Activated CD4-positive, alpha-beta T cell treated with anti-CD3 and anti-CD28 coated beads for 1 hour (primary cell): ENCODE results near the gene RASL10A.
"Not testable (repeated sequence)": the region's sequence is repeated elsewhere in the genome, so short reads cannot be mapped to it uniquely, and the experiment has no call there.

ENCODE experiments used
- DNase-seq: peaks from one replicate; pipeline ENCODE4 v3.0.0-alpha.2; 2020

Gene RASL10A, protein sequence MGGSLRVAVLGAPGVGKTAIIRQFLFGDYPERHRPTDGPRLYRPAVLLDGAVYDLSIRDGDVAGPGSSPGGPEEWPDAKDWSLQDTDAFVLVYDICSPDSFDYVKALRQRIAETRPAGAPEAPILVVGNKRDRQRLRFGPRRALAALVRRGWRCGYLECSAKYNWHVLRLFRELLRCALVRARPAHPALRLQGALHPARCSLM

DNA sequence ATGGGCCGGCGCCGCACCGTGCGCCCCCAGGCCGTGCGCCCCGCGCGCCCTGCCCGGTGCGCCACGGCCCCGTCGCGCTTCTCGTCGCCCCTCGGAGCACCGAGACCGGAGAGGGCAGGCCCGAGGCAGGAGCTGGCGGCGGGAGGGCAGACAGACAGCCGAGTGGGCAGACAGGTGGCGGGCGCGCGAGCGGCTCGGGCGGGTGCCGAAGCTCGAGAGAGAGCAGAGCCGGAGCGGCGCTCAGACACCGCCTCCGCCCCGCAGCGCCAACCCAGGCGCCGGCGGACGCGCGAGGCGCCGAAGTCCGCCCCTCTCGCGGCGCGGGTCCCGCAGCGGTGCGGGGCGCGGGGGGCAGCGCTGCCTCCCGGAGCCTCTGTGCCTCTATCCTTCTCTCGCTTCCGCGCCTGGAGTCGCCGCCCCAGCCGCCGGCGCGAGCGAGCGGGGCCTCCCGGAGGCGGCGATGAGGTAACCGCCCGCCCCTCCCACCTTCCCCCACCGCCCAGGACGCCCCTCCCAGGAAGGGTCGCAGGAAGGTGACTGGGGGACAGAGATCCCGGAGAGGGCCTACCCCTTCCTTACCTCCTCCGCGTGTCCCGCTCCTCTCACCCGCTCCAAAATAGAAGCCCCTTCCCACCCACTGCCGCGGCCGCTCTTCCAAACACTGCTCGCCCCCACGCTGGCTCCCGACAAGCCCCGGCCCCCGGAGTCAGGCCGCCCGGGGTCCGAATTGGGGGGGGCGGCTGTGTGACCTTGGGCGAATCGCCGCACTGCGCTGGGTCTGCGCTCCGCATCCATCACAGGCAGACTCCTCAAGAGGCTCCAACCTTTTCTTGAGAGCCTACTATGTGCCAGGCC, at the start of gene RASL10A:
Gene RASL10A, minus strand, starts transcription at position 412 of the 855 bp plus-strand sequence. CDS start 451 bp downstream, outside the sequence.
- no peak for DNase-seq

- no peak for DNase-seq
Observed at GRCh38 chr22:29359469-29359868, 44.0 kb upstream of the RASL10A start.

DNA sequence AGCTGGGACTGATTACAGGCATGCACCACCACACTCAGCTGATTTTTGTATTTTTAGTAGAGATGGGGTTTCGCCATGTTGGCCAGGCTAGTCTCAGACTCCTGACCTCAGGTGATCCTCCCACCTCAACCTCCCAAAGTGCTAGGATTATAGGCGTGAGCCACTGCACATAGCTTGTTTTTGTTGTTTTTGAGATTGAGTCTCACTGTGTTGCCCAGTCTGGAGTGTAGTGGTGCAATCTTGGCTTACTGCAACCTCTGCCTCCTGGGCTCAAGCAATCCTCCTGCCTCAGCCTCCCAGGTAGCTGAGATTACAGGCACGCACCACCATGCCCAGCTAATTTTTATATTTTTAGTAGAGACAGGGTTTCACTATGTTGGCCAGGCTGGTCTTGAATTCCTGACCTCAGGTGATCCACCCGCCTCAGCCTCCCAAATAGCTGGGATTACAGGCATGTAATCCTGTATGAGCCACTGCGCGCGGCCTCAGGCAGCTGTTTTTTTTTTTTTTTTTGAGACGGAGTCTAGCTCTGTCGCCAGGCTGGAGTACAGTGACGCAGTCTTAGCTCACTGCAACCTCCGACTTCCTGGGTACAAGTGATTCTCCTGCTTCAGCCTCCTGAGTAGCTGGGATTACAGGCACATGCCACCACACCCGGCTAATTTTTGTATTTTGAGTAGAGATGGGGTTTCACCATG, 41.8 kb upstream of the RASL10A start:
- not testable (repeated sequence) for DNase-seq

- no peak for DNase-seq
Observed at GRCh38 chr22:29353860-29354259, 38.4 kb upstream of the RASL10A start.

DNA sequence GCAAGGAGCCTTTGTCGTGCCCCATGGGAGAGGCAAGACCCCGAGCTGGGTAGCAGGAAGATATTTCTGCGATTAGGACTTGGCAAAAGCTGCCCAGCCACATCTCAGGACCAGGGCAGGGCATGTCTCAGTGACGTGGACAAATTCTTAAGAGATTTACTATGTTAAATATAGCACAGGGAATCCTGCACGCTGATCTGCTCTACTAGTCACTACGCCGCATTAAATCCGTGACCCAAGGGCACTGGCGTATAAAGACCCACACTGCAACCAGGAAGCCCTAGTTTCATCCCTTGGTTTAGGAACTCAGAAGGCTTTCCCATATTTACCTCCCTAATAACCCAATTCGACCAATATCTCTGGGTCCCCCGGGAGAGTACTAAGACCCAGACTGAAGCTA, 37.8 kb upstream of the RASL10A start:
- no peak for DNase-seq

GRCh38 chr22:29352778-29353177, 37.3 kb upstream of the RASL10A start:
- DNase-seq: no peak

DNA sequence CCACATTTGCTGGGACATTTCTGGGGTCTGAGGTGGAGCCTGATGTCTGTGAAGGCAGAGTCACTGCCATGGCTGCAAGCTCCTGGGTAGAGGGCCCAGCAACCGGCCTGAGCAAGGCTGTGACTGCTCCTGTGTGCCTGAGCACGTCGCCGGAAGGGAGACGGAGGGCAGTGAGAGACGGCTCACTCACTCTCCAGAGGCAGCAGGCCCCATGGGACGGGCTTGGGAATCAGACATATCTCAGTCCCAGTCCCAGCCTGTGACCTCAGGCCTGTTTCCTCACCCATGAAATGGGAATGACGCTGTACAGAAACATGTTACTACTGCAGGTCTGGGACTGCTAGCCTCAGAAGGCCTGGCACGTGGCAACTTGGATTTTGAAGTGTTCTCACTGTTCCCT, 36.4 kb upstream of the RASL10A start:
- no peak for DNase-seq

DNA sequence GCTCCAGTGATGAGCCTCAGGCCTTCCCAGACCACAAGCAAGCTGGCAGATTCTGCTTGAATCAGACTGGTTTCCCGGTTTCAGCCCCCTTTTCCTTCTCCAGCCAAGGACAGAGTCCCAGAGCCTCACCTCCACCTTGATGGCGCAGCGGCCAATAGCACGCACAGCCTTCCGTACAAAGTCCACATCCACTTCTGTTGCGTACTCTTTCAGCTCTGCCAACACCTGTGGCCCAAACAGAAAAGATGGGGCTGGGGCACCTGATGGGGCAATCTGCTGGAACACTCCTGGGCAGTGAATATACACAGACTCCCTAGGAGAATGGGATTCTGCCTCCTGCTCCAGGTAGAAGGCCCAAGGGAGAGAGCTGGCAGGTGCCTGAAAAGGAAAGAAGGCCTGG, 35.5 kb upstream of the RASL10A start:
- no peak for DNase-seq

DNA sequence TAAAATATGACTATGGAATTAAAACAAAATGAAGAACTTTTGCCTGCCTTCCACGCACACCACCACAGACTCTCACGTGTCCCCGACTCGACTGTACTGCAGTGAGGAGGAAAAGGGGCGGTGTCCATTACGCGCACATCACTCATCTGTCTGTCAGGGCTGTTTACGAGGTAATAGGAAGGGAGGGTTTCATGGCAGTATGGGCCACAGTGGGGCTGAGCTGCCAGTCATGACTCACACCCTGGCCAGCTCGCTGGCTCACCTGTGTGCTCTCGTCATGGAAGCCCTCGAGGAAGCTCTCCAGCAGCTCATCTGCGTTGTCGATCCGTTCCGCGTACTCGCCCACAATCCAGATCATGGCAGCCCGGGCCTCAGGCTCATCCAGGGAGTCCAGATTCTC, 33.5 kb upstream of the RASL10A start:
- DNase-seq: no peak

DNA sequence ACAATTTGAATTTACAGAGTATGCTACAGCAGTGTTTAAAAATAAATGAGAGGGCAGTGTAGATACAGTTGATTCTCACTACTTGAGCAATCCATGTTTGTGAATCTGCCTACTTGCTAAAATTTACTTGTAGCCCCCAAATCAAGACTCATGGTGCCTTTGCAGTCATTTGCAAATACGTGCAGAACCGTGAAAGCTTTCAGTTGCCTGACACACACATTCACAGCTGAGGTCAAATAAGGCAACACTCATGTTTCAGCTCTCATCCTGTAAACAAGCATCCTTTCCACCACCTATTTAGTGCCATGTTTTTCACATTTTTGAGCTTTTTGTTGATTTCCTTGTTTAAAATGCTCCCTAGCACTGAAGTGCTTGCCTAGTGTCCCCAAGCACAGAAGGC, 32.5 kb upstream of the RASL10A start:
- no peak for DNase-seq

GRCh38 chr22:29346659-29347058, 31.2 kb upstream of the RASL10A start:
- no peak for DNase-seq

GRCh38 chr22:29345932-29346331, 30.4 kb upstream of the RASL10A start:
- no peak for DNase-seq

GRCh38 chr22:29344889-29345288, 29.4 kb upstream of the RASL10A start:
- not testable (repeated sequence) for DNase-seq

DNA sequence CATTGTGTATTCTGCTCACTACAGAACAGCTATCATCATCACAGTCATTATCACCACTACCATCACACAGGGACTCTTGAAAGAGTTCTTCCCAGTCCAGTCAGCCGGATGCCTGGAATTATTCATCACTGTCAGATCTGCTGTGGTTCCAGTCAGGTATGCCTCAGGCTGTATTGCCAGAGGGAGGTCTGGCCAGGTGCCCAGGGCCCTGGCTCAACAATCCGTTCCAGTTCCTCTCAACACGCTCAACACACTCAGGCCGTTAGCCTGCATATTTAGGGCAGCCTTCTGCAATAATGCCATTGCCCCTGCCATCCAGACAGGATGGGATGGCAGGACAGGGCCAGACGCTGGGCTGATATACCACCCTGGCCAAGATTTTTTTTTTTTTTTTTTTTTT, 28.6 kb upstream of the RASL10A start:
- DNase-seq: no peak

- no peak for DNase-seq
Observed at GRCh38 chr22:29343313-29343805, 27.9 kb upstream of the RASL10A start.

GRCh38 chr22:29342577-29343312, 27.2 kb upstream of the RASL10A start:
- DNase-seq: no peak

DNA sequence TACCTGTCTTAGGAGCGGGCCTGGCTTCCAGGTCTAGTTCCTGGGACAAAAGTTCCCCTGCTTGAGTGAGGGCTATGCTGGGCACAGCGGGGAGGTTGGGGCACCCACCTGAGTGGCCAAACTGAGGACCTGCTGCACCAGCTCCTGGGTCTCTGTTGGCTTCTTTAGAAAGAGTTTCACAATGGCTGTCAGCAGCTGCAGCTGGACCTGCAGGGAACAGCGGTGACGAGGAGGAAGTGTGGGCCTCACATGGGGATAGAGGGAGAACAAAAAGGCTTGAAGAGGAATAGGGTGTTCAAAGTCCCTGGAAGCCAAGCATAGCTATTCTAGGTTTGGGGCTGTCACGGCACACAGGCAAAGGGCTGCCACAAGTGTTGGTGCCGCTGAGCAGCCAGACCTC, 26.7 kb upstream of the RASL10A start:
- DNase-seq: no peak

GRCh38 chr22:29341849-29342127, 26.3 kb upstream of the RASL10A start:
- no peak for DNase-seq

DNA sequence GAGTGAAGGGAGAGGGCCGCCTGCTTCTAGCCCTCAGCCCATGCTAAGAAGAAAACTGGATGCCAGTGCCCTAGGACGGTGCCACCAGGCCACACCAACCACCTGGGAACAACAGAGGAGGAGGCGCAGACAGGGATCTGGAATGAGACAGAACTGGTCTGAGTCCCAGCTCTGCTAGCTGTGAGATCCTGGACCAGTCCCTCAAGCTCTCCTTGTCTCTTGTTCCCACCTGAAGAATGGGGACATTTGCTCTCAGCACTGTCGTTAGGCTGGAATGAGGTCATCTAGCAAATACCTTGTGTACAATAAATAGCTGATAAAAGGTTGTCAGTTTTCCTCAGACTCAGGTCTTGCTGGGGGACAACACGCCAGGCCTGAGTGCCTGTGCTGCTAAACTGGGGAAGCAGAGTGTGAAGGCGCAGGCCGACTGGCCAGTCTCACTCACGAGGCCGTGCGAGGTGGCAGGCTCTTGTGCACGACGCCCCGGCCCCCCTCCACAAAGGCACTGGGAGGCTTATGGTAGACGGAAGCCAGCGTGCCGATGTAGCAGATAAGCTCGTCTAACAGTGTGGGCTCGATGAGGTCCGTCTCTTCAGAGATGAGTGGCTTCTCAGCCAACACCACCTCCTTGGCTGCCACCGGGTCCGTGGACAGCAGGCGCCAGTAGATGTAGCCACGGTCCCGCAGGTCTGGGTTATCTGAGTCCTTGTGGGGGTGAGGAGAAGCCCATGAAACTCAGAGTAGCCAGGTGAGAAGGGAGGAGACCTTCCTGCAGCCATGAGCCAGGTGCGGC, 25.8 kb upstream of the RASL10A start:
- no peak for DNase-seq

DNA sequence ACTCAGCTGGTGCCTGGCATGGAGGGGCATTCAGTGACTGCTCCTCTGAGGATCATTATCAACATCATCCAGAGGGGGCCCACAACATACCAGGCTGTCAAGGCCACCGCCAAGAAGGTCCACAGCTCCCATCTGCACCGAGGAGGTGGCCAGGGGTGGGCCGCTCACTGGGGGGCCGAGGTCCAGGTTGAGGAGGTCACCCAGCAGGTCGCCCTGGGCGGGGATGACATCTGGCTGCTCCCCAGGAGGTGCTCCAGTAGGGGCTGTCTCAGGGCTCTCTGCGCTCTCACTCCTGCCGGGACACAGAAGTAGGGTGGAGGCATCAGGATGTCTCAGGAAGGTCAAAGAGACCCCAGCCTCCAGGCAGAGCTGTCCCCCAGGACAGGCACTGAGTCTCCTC, 25.1 kb upstream of the RASL10A start:
- no peak for DNase-seq

DNA sequence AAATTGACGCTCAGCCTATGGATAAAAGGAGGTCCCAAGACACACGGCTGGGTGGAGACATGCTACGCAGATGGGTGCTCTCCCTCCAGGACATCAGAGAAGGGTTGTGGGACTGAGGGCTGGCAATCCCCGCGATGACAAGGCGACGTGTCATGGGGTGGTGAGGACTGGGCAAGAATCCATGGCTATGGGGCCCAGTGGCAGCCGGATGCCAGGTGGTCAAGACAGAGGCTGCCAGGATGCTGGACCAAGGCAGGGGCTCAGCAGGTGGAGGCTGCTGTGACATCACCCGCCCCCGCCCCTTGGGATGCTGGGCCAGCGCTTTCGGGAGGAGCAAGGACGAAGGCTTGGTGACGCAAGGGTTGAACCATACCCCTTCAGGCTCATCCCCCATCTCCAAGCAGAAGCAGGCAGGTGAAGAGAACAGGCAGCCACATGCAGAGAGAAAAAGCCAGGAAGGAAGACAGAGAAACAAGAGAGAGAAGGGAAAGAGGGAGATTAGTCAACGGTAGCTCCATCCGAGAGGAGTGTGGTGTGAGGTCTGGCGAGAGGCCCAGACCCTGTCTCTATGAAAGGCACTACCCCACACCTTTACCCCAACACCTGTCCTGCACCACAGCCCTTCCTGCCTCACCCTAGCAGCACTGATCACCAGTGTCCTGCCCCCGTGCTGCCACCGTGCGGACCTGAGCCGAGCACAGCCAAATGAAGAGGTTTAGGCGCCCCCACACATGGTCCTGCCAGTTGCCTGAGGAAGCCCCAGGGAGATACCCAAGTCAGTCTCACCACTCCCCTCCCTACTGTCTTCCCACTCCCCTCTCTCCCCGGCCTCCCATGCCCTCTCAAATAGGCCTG, 24.1 kb upstream of the RASL10A start:
- DNase-seq: no peak
